K562 (cell line): ENCODE results near the gene PDGFA. TPM values are rescaled to one million over a fixed set of nuclear protein-coding genes. Genes with fewer than 3 reads are reported as not detected.
A peak's percentile ranks its signal among the peaks of the same experiment; 100 is the strongest.

Experiments
- ATAC-seq: fragments of 200-7000 bp; cut with Tn5 transposase; 3 replicates; pipeline ENCODE4 v1.9.1; 2020; ENCODE audit warnings: moderate library complexity
- BruUV-seq: library from RNA; stranded (reverse); fragments of 400-500 nt; replicated peaks from 2 replicates; lab custom pipeline; 2021; lab: Mats Ljungman, UMichigan
- CTCF ChIA-PET: fragments of 300-600 bp; formaldehyde crosslinking; extraction: SDS; loops from one replicate; lab custom pipeline; 2021; ENCODE audit warnings: low intra/inter-chr PET ratio; lab: Yijun Ruan, JAX
- POLR2A ChIA-PET: fragments of 300-600, 350-650 bp; sonication (Branson Sonifier 250); formaldehyde crosslinking; extraction: SDS; loops from one replicate; lab custom pipeline; 2021; ENCODE audit warnings: antibody characterized with exemption, inconsistent platforms; lab: Yijun Ruan, JAX
- DNase-seq, 4 experiments: peaks; one replicate each; pipeline versions ENCODE4 v3.0.0 to v3.0.0-alpha.2; 2011 to 2018; ENCODE audit warnings: low spot score in 3 of 4, mixed read lengths in 3 of 4; ENCODE audit errors: extremely low read depth in 1 of 4
- FAIRE-seq: peaks from 2 replicates; lab custom pipeline; 2011; peaks lifted over from hg19 to GRCh38; lab: Jason Lieb, UNC
- H2AFZ ChIP-seq: 2 replicates; pipeline ENCODE4 v1.6.0; 2011; ENCODE audit warnings: low read depth, low read length, control low read depth, inconsistent platforms
- H3K27ac ChIP-seq: fragments of 200-600 bp; 3 replicates; pipeline ENCODE4 v1.8.0; 2011; ENCODE audit warnings: low read depth, mild to moderate bottlenecking, control low read depth, inconsistent platforms, low read length, moderate library complexity, mixed read lengths; ENCODE audit errors: extremely low read depth
- H3K27me3 ChIP-seq, 2 experiments: fragments of 300-600 bp in 1 of 2; 2 replicates in 1 of 2; 3 replicates in 1 of 2; pipeline versions ENCODE4 v1.6.0 to v1.8.0; 2011; ENCODE audit warnings: inconsistent platforms in 2 of 2, low read length in 2 of 2, mild to moderate bottlenecking in 1 of 2, mixed read lengths in 1 of 2, moderate library complexity in 1 of 2; ENCODE audit not compliant: control insufficient read depth in 2 of 2, insufficient read depth in 2 of 2
- H3K36me3 ChIP-seq: fragments of 300-600 bp; 3 replicates; pipeline ENCODE4 v1.8.0; 2011; ENCODE audit warnings: mild to moderate bottlenecking, low read length, inconsistent platforms; ENCODE audit not compliant: control insufficient read depth, insufficient read depth
- H3K4me1 ChIP-seq, 2 experiments: fragments of 200-600 bp in 1 of 2; replicated peaks in 1 of 2; 2 replicates in 1 of 2; 3 replicates in 1 of 2; pipeline versions ENCODE4 v1.5.1 to v1.8.0; 2011; ENCODE audit warnings: inconsistent platforms in 2 of 2, low read length in 2 of 2, mild to moderate bottlenecking in 1 of 2, mixed read lengths in 1 of 2, moderate library complexity in 1 of 2; ENCODE audit not compliant: control insufficient read depth in 2 of 2, insufficient read depth in 2 of 2
- H3K4me2 ChIP-seq: 2 replicates; pipeline ENCODE4 v1.6.1; 2011; ENCODE audit warnings: low read length, control low read depth, inconsistent platforms, mixed read lengths; ENCODE audit not compliant: insufficient read depth
- H3K4me3 ChIP-seq: fragments of 200-600 bp; sonication (generic), shearing (Covaris generic); 2 replicates; pipeline ENCODE4 v1.5.1; 2016; ENCODE audit warnings: control low read depth, inconsistent platforms
- H3K79me2 ChIP-seq: fragments of 200-600 bp; 3 replicates; pipeline ENCODE4 v1.8.0; 2011; ENCODE audit warnings: low read length, inconsistent platforms; ENCODE audit not compliant: control insufficient read depth, insufficient read depth
- H3K9ac ChIP-seq, 2 experiments: 2 replicates each; pipeline versions ENCODE4 v1.6.0 to v1.6.1; 2011; ENCODE audit warnings: low read depth in 2 of 2, low read length in 2 of 2, control low read depth in 1 of 2, inconsistent platforms in 1 of 2, mild to moderate bottlenecking in 1 of 2, mixed read lengths in 1 of 2; ENCODE audit not compliant: insufficient read depth in 1 of 2
- H3K9me1 ChIP-seq: one replicate; pipeline ENCODE4 v1.6.0; 2011; ENCODE audit warnings: inconsistent platforms, mild to moderate bottlenecking, low read length, moderate library complexity; ENCODE audit not compliant: control insufficient read depth, insufficient read depth
- H3K9me3 ChIP-seq: replicated peaks from 2 replicates; pipeline ENCODE4 v1.5.1; 2011; ENCODE audit warnings: low read depth, low read length, inconsistent platforms; ENCODE audit not compliant: control insufficient read depth, insufficient read depth
- H4K20me1 ChIP-seq: replicated peaks from 2 replicates; pipeline ENCODE4 v1.6.1; 2011; ENCODE audit warnings: low read length, inconsistent platforms, mixed read lengths; ENCODE audit not compliant: control insufficient read depth, insufficient read depth
- ATF3 ChIP-seq, 2 experiments: fragments of 450-650 bp in 1 of 2; sonication (generic) in 1 of 2; formaldehyde crosslinking in 1 of 2; IDR thresholded peaks in 1 of 2; conservative IDR thresholded peaks in 1 of 2; 2 replicates each; pipeline versions ENCODE4 v1.6.1 to v1.8.1; 2016 to 2023; ENCODE audit warnings: mild to moderate bottlenecking in 2 of 2, moderate library complexity in 2 of 2, inconsistent platforms in 1 of 2, missing genetic modification reagents in 1 of 2
- DACH1 ChIP-seq: fragments of 450-650 bp; IDR thresholded peaks from 2 replicates; pipeline ENCODE4 v1.6.1; 2018; ENCODE audit not compliant: partially characterized antibody
- FOSL1 ChIP-seq: fragments of 200-800 bp; sonication (Bioruptor generic); conservative IDR thresholded peaks from 2 replicates; pipeline ENCODE4 v1.6.1; 2016; ENCODE audit warnings: missing genetic modification characterization, missing compliant biosample characterization
- KAT7 ChIP-seq: sonication (generic); formaldehyde crosslinking; IDR thresholded peaks from 2 replicates; pipeline ENCODE4 v1.8.0; 2022; ENCODE audit warnings: missing genetic modification reagents, mild to moderate bottlenecking, borderline replicate concordance
- KHSRP ChIP-seq: fragments of 450-650 bp; IDR thresholded peaks from 2 replicates; pipeline ENCODE4 v1.6.1; 2017
- MAX ChIP-seq: sonication (generic); formaldehyde crosslinking; IDR thresholded peaks from 2 replicates; pipeline ENCODE4 v1.9.0; 2022; ENCODE audit warnings: mild to moderate bottlenecking, missing genetic modification reagents
- MNT ChIP-seq, 2 experiments: fragments of 450-650 bp; conservative IDR thresholded peaks; 2 replicates each; pipeline ENCODE4 v1.6.1; 2017; ENCODE audit warnings: mild to moderate bottlenecking in 2 of 2, moderate library complexity in 2 of 2
- NFIC ChIP-seq: fragments of 450-650 bp; IDR thresholded peaks from 2 replicates; pipeline ENCODE4 v1.6.1; 2017; ENCODE audit warnings: mild to moderate bottlenecking, inconsistent platforms
- ZFX ChIP-seq: sonication (generic); formaldehyde crosslinking; IDR thresholded peaks from 2 replicates; pipeline ENCODE4 v1.8.0; 2022; ENCODE audit warnings: mild to moderate bottlenecking, missing genetic modification reagents, moderate library complexity
- WGBS: fragments of 100-300 bp; shearing (Covaris generic); methylation state at CpG from one replicate; pipeline ENCODE4 v1.1.6; 2016; ENCODE audit warnings: low coverage, mixed read lengths; ENCODE audit not compliant: insufficient coverage; ENCODE audit errors: missing lambda C conversion rate; 5-methylcytosine and 5-hydroxymethylcytosine counted together
- in situ Hi-C: fragments of 300-500 bp; cut with MboI; formaldehyde crosslinking; loops from 4 replicates; pipeline ENCODE4 v1.15.0; 2018; ENCODE audit warnings: inconsistent platforms, mixed read lengths
- intact Hi-C: fragments of 100-400 bp; cut with micrococcal nuclease; formaldehyde crosslinking; loops from 2 replicates; pipeline ENCODE4 v1.14.2; 2022
- polyA plus RNA-seq, 8 experiments: library from polyadenylated mRNA; depleted of rRNA in 4 of 8; stranded (reverse) in 5 of 8; unstranded in 3 of 8; fragments of >200 nt; fragmentation: Nextera tagmentation in 2 of 8; fragmentation: Illumina TruSeq in 1 of 8; extraction: Ambion mirVana in 2 of 8; extraction: Trizol in 1 of 8; gene quantifications; 2 replicates each; pipeline versions ENCODE4 v1.2.1 to v1.2.3, GENCODE V29; 2011 to 2014; ENCODE audit warnings: inconsistent platforms in 1 of 8, missing spikeins in 1 of 8
- total RNA-seq, 7 experiments: library from RNA; depleted of rRNA in 6 of 7; stranded (reverse); fragments of >200 nt in 6 of 7; fragmentation: Illumina TruSeq in 2 of 7; extraction: Trizol in 2 of 7; gene quantifications; 2 replicates each; pipeline versions ENCODE4 v1.2.1 to v1.2.3, GENCODE V29; 2011 to 2021; ENCODE audit warnings: low replicate concordance in 1 of 7
- TF ChIP-seq, protein P1 (sequence below): sonication (generic); formaldehyde crosslinking; IDR thresholded peaks from 2 replicates; pipeline ENCODE4 v1.8.0; 2022; ENCODE audit warnings: missing genetic modification reagents, mild to moderate bottlenecking, moderate library complexity, borderline replicate concordance

Gene PDGFA
- total and polyA plus RNA-seq, 9 of the 15 experiments (the other 6 are each of a cell fraction or from before 2014, with no cell fraction given): 2.5 to 10.2 (median 4.6) TPM

DNA sequence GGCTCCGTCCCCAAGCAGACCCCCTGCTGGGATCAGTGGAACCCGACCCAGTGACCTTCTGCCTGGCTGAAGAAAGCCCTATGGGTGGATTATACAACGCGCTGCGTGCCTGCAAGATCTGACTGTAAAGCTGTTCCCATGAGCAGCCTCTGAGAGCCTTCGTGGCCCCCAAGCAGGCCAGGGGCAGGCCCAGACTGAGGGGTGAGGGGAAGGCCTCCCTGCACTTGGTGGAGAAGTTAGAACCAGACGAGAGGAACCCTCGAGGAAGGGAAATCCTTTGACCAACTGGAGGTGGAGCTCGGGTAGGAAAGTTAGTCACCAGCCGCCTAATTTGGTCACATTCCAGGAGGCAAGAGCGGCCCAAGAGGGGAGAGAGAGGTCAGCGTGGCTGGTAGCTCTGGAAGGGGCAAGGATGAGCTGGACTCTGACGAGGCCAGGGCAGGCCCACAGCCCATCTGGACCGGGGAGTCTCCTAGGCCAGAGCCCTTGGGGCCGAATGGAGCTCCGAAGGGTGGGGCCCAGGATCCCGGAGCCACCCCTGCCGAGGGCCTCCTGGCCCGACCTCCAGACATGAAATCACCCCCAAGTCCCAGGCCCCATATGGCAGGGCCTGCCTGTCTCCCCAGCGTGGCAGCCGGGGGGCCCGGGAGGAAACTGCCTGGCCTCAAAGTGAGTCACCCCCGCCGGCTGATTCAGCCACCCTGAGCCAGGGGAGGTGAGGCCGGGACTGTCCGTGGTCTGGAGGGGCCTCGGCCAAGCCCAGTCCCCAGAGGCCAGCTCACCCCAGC is 23.3 kb upstream of the PDGFA start:
- H2AFZ ChIP-seq: peak overlapping the region; percentile 43
- CTCF ChIA-PET: no interaction called here
- WGBS: 33% methylated on average over 25 of the region's 27 CpGs

More for the DNA sequence above, 23.3 kb upstream of the PDGFA start:
- H3K79me2 ChIP-seq: no peaks in the 10 kb centered on the region
- no peak overlapping the region for H3K27ac ChIP-seq
- no peak overlapping the region for H3K4me2 ChIP-seq
- H3K36me3 ChIP-seq: no peaks in the 10 kb centered on the region
- H3K4me3 ChIP-seq: no peak overlapping the region
- peak in 2 of 4 experiments; percentile 40 to 42 for DNase-seq
- H3K4me1 ChIP-seq: peaks cover 5 to 52% of the 10 kb centered on the region in 2 experiments; a peak in 4 of 5 replicates
- peak; percentile 41 for ATAC-seq
- no peaks in the 10 kb centered on the region for H3K27me3 ChIP-seq
- FAIRE-seq: no peak
- POLR2A ChIA-PET: interaction anchor here (0.6 to 0.8 kb wide), 2 partner anchors 10 to 45 kb away, joined by 3 to 4 read pairs; no protein-coding TSS in a partner anchor
- 0 out of 2 replicates have a peak, but pooled peaks have one; percentile 30 for TF ChIP-seq KAT7 (CRISPR knock-in tag)
- TF ChIP-seq ZFX (CRISPR knock-in tag): 0 out of 2 replicates have a peak, but pooled peaks have one; percentile 34
- TF ChIP-seq MAX (CRISPR knock-in tag): 0 out of 2 replicates have a peak, but pooled peaks have one; percentile 7
- peak; percentile 46; the same call in 1 of the 2 replicates for TF ChIP-seq ATF3 (IDR thresholded peaks at IDR 0.05)
- no peak for TF ChIP-seq ATF3 (CRISPR knock-in tag; conservative IDR thresholded peaks at IDR 0.05)
- peak; percentile 32; the same call in 1 of the 2 replicates for TF ChIP-seq NFIC
- no peak for TF ChIP-seq MNT (conservative IDR thresholded peaks at IDR 0.05)
- no peak for TF ChIP-seq DACH1
- no peak for TF ChIP-seq KHSRP
- TF ChIP-seq, protein P1, sequence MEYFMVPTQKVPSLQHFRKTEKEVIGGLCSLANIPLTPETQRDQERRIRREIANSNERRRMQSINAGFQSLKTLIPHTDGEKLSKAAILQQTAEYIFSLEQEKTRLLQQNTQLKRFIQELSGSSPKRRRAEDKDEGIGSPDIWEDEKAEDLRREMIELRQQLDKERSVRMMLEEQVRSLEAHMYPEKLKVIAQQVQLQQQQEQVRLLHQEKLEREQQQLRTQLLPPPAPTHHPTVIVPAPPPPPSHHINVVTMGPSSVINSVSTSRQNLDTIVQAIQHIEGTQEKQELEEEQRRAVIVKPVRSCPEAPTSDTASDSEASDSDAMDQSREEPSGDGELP (CRISPR knock-in tag): peak; percentile 27; the same call in 1 of the 2 replicates
- peak; percentile 80 for TF ChIP-seq FOSL1 (tag)
- in situ Hi-C loops: no loop called here
- no peaks in the 10 kb centered on the region for H4K20me1 ChIP-seq
- intact Hi-C loops: no loop called here
- H3K9me1 ChIP-seq: no peaks in the 10 kb centered on the region
- no peaks in the 10 kb centered on the region for H3K9me3 ChIP-seq
- H3K9ac ChIP-seq: peak overlapping the region; percentile 6 to 10; a peak in 3 of 4 replicates
- no TSS peak for BruUV-seq
